ENCODE results near the gene DESI1. TPM values are rescaled to one million over a fixed set of nuclear protein-coding genes. Genes with fewer than 3 reads are reported as not detected.
"Not testable (repeated sequence)": the region's sequence is repeated elsewhere in the genome, so short reads cannot be mapped to it uniquely, and the experiment has no call there.

Gene DESI1
- total RNA-seq, 1 experiment from 2014 or later = 59.6 TPM

- Mint-ChIP-seq H3K27me3 (ENCODE audit: insufficient read depth, unreplicated experiment) (no peaks in the 10 kb centered on the region), H3K4me3 (ENCODE audit: unreplicated experiment) (no peak overlapping the region), H3K36me3 (ENCODE audit: insufficient read depth, unreplicated experiment) (peaks cover 30% of the 10 kb centered on the region), H3K4me1 (ENCODE audit: insufficient read depth, unreplicated experiment) (no peaks in the 10 kb centered on the region), H3K9me3 (ENCODE audit: unreplicated experiment) (peaks cover 8% of the 10 kb centered on the region), H3K27ac (ENCODE audit: low read depth, unreplicated experiment) (no peak overlapping the region)
- TSS peak; percentile 71 for BruUV-seq (replicated peaks)
- intact Hi-C loops (cut with micrococcal nuclease) = no loop called here
- POLR2A ChIA-PET = interaction anchor here (0.7 to 1.1 kb wide), 3 partner anchors 10 to 43 kb away, joined by 3 read pairs; partner anchors contain the start of gene PMM1
- peak; percentile 51 for TF ChIP-seq CTCF (IDR thresholded peaks at IDR 0.05; ENCODE audit: unreplicated experiment)
- peak; percentile 56 for DNase-seq (ENCODE audit: unreplicated experiment)
- CTCF ChIA-PET = interaction anchor here (0.6 to 2.2 kb wide), 7 partner anchors 9 to 1243 kb away, joined by 3 to 7 read pairs (median 3); no protein-coding TSS in a partner anchor
These were observed 44.0 kb downstream of the DESI1 start for GRCh38 chr22:41576877-41577276.

DNA sequence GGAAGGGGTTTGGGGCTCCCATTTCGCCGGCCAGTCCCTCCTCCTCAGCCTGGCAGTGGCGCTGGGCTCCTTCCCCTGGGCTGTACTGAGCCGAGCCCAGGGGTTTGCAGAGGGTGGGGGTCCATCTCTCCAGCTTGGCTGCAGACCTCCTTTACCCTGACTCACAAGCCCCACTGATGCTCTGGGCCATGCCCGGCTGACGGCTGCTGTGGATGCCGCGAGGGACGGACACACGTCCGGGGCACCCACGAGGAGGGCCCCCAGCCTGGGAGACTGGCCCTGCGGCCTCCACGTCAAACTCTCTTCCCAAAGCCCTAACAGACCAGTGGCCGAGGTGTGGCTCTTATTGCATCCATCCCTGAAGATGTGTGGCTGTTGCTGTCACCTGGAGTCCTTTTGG, 45.3 kb downstream of the DESI1 start:
- no peaks in the 10 kb centered on the region for H3K27me3 Mint-ChIP-seq (ENCODE audit: insufficient read depth, unreplicated experiment)
- no peaks in the 10 kb centered on the region for H3K4me1 Mint-ChIP-seq (ENCODE audit: insufficient read depth, unreplicated experiment)
- BruUV-seq (replicated peaks) = no TSS peak
- POLR2A ChIA-PET = no interaction called here
- DNase-seq (ENCODE audit: unreplicated experiment) = no peak
- CTCF ChIA-PET = interaction anchor here (2.2 kb wide), 1 partner anchor 21 kb away, joined by 7 read pairs; no protein-coding TSS in a partner anchor
- no peak for TF ChIP-seq CTCF (IDR thresholded peaks at IDR 0.05; ENCODE audit: unreplicated experiment)
- H3K36me3 Mint-ChIP-seq (ENCODE audit: insufficient read depth, unreplicated experiment) = peaks cover 24% of the 10 kb centered on the region
- intact Hi-C loops (cut with micrococcal nuclease) = no loop called here
- H3K4me3 Mint-ChIP-seq (ENCODE audit: unreplicated experiment) = no peak overlapping the region
- H3K9me3 Mint-ChIP-seq (ENCODE audit: unreplicated experiment) = peaks cover 8% of the 10 kb centered on the region
- no peak overlapping the region for H3K27ac Mint-ChIP-seq (ENCODE audit: low read depth, unreplicated experiment)

DNA sequence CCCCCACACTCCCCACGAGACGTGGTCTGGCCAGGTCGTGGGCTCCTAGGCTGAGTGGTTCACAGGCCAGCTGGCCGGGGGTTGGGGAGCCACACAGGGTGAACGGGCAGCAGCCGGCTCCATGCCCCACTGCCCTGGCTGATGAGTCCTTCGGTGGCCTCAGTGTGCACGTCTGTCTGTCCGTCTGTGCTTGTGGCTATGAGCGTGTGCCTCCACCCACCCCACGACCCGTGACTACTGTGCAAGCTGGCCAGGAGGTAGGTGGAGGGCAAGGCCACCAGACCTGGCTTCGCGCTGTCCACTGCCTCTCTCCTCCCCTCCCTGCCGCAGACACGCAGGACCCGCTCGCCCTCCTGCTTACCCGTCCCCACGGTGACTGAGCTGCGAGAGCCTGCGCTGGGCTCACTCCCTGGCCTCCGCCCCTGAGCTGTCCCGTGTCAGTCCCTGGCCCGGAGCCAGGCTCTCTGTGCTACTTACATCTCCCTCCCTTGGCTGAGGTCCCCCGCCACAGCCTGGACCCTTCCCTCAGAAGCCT, 45.9 kb downstream of the DESI1 start:
- BruUV-seq (replicated peaks) = no TSS peak
- no peak overlapping the region for H3K4me3 Mint-ChIP-seq (ENCODE audit: unreplicated experiment)
- ChIA-PET POLR2A (interaction anchor here (0.5 to 0.7 kb wide), 2 partner anchors 41 to 128 kb away, joined by 3 to 4 read pairs; partner anchors contain the start of gene TOB2), CTCF (no interaction called here)
- no peaks in the 10 kb centered on the region for H3K4me1 Mint-ChIP-seq (ENCODE audit: insufficient read depth, unreplicated experiment)
- no peaks in the 10 kb centered on the region for H3K27me3 Mint-ChIP-seq (ENCODE audit: insufficient read depth, unreplicated experiment)
- TF ChIP-seq CTCF (IDR thresholded peaks at IDR 0.05; ENCODE audit: unreplicated experiment) = no peak
- no peak for DNase-seq (ENCODE audit: unreplicated experiment)
- H3K36me3 Mint-ChIP-seq (ENCODE audit: insufficient read depth, unreplicated experiment) = peaks cover 24% of the 10 kb centered on the region
- intact Hi-C loops (cut with micrococcal nuclease) = no loop called here
- no peak overlapping the region for H3K27ac Mint-ChIP-seq (ENCODE audit: low read depth, unreplicated experiment)
- H3K9me3 Mint-ChIP-seq (ENCODE audit: unreplicated experiment) = peaks cover 8% of the 10 kb centered on the region

- no peak for DNase-seq (ENCODE audit: unreplicated experiment)
- Mint-ChIP-seq H3K9me3 (ENCODE audit: unreplicated experiment) (peaks cover 8% of the 10 kb centered on the region), H3K27me3 (ENCODE audit: insufficient read depth, unreplicated experiment) (no peaks in the 10 kb centered on the region), H3K36me3 (ENCODE audit: insufficient read depth, unreplicated experiment) (peaks cover 18% of the 10 kb centered on the region), H3K4me3 (ENCODE audit: unreplicated experiment) (no peak overlapping the region), H3K27ac (ENCODE audit: low read depth, unreplicated experiment) (no peak overlapping the region), H3K4me1 (ENCODE audit: insufficient read depth, unreplicated experiment) (no peaks in the 10 kb centered on the region)
- ChIA-PET CTCF (no interaction called here), POLR2A (no interaction called here)
- no TSS peak for BruUV-seq (replicated peaks)
- TF ChIP-seq CTCF (IDR thresholded peaks at IDR 0.05; ENCODE audit: unreplicated experiment) = no peak
- intact Hi-C loops (cut with micrococcal nuclease) = no loop called here
These were observed 47.2 kb downstream of the DESI1 start for GRCh38 chr22:41573677-41574076.

DNA sequence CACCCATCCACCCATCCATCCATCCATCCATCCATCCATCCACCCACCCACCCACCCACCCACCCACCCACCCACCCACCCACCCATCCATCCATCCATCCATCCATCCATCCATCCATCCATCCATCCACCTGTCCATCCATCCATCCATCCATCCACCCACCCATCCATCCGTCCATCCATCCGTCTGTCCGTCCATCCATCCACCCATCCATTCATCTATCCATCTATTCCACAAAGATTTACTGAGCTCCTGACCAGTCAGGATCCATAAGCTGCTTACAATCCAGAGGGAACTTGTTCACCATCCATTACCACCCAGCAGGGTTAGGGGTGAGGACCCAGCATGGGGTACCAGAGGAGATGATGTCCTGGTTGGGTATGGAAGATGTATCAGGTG, 48.5 kb downstream of the DESI1 start:
- H3K4me1 Mint-ChIP-seq (ENCODE audit: insufficient read depth, unreplicated experiment); H3K27me3 Mint-ChIP-seq (ENCODE audit: insufficient read depth, unreplicated experiment); BruUV-seq (replicated peaks); CTCF ChIA-PET; H3K4me3 Mint-ChIP-seq (ENCODE audit: unreplicated experiment); DNase-seq (ENCODE audit: unreplicated experiment); POLR2A ChIA-PET; intact Hi-C loops (cut with micrococcal nuclease); H3K27ac Mint-ChIP-seq (ENCODE audit: low read depth, unreplicated experiment); H3K36me3 Mint-ChIP-seq (ENCODE audit: insufficient read depth, unreplicated experiment); H3K9me3 Mint-ChIP-seq (ENCODE audit: unreplicated experiment): not testable (repeated sequence)
